Stomach smooth muscle (tissue), 2 donors: ENCODE data around the gene CLMP.

Experiments used
- H3K27ac ChIP-seq: one replicate; pipeline ENCODE4 v1.7.0; 2013; ENCODE audit warnings: mild to moderate bottlenecking, low read length, inconsistent platforms
- H3K27me3 ChIP-seq, 2 donors: one replicate each; pipeline ENCODE4 v1.7.0; 2013; ENCODE audit warnings: low read length in 2 of 2; ENCODE audit not compliant: insufficient read depth in 2 of 2, control insufficient read depth in 1 of 2
- H3K36me3 ChIP-seq, 2 donors: one replicate each; pipeline ENCODE4 v1.7.0; 2013; ENCODE audit warnings: low read length in 2 of 2; ENCODE audit not compliant: control insufficient read depth in 2 of 2, insufficient read depth in 2 of 2
- H3K4me1 ChIP-seq: one replicate; pipeline ENCODE4 v1.7.0; 2013; ENCODE audit warnings: low read length; ENCODE audit not compliant: control insufficient read depth, insufficient read depth
- H3K4me3 ChIP-seq, 2 donors: one replicate each; pipeline ENCODE4 v1.7.0; 2013; ENCODE audit warnings: low read length in 2 of 2
- H3K9ac ChIP-seq, 2 donors: one replicate each; pipeline ENCODE4 v1.7.0; 2013; ENCODE audit warnings: low read length in 2 of 2, mild to moderate bottlenecking in 1 of 2
- H3K9me3 ChIP-seq, 2 donors: one replicate each; pipeline ENCODE4 v1.7.0; 2013; ENCODE audit warnings: low read length in 2 of 2; ENCODE audit not compliant: control insufficient read depth in 2 of 2
- donor health status: healthy.
- donor health status: Pancreatic carcinoma.

Gene CLMP, protein sequence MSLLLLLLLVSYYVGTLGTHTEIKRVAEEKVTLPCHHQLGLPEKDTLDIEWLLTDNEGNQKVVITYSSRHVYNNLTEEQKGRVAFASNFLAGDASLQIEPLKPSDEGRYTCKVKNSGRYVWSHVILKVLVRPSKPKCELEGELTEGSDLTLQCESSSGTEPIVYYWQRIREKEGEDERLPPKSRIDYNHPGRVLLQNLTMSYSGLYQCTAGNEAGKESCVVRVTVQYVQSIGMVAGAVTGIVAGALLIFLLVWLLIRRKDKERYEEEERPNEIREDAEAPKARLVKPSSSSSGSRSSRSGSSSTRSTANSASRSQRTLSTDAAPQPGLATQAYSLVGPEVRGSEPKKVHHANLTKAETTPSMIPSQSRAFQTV

GRCh38 chr11:123195188-123196059 is at the start of gene CLMP:
Gene CLMP, minus strand, starts transcription at chr11:123195248. Its CDS starts 308 bp downstream, at chr11:123194940.
- H3K27ac ChIP-seq, result peak within 1 kb of the TSS; percentile 97

GRCh38 chr11:123241874-123242543 is 47.0 kb upstream of the CLMP start:
- Histone ChIP-seq H3K27me3 (no peaks in the 10 kb centered on the region), H3K36me3 (no peaks in the 10 kb centered on the region), H3K4me1 (peaks cover 13% of the 10 kb centered on the region), H3K9me3 (no peaks in the 10 kb centered on the region), H3K27ac (no peak overlapping the region), H3K9ac (no peak overlapping the region), H3K4me3 (no peak overlapping the region)

More at GRCh38 chr11:123195188-123196059, at the start of gene CLMP:
- peaks cover 0 to 4% of the 10 kb centered on the region in 2 donors for H3K36me3 ChIP-seq
- H3K9me3 ChIP-seq, result no peaks in the 10 kb centered on the region
- peak within 1 kb of the TSS; percentile 88 to 91 for H3K4me3 ChIP-seq
- H3K9ac ChIP-seq, result peak within 1 kb of the TSS; percentile 86 to 90
- no peaks in the 10 kb centered on the region for H3K27me3 ChIP-seq
- peaks cover 44% of the 10 kb centered on the region for H3K4me1 ChIP-seq

DNA sequence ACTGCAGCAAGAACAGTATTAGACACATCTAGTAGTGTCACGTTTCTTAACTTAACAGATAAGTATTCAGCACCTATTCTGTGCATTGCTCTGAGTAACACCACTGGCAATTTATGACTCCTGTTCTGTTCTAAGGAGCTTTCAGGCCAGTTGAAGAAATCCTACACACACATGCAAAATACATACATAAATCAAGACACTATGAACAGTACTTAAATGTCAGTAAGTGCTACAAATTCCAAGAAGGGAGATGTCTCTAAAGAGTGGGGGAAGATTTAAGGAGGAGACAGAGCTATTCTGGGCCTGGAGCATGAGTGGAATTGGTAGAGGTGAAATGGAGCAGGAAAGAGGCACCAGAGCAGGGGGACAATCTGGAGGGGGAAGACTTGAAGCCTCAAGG is 46.2 kb upstream of the CLMP start:
- no peaks in the 10 kb centered on the region for H3K9me3 ChIP-seq
- no peaks in the 10 kb centered on the region for H3K36me3 ChIP-seq
- no peak overlapping the region for H3K27ac ChIP-seq
- H3K4me3 ChIP-seq, result no peak overlapping the region
- no peak overlapping the region for H3K9ac ChIP-seq
- no peaks in the 10 kb centered on the region for H3K27me3 ChIP-seq
- peaks cover 11% of the 10 kb centered on the region for H3K4me1 ChIP-seq

DNA sequence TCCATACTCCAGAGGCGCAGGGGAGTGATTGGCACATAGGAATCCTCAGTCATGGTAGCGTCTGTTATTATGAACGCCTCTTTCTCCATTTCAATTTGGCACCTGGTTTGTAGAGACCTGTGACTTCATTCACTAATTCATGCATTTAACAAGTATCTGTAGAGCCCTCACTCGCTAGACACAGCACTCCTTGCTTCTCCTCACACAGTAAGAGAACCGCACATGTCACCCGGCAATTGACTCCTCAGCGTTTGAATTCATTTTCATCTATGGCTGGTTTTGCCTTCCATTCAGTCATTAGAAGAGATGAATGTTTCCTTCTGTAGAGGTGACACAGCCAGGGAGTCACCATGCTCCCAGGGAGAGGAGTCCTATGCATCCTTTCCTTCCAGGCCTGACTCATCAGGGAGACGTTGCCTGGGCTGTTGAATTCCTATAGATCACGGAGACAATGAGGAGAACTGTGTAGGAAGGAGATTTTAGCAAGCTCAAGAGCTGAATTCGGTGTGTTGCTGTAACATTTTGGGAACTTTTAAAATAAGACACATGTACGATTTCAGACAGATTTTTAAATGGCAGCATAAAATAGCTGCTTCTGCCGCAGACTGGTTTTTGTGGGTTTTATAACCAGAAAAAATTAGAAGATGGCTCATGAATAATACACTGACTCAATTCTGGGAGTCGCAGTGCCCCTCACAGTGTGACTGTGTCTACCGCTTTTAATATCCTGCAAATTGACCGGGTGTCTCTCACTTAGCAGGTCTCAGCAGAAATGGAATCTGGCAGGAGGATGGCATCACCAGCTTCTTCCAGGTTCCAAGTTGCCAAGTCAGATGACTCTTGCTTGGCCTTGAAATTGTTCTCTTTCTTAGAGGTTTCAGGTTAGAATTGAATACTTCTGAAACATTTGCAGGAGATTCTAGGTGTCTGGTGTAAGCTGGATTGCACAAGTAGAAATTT is 44.4 kb upstream of the CLMP start:
- Histone ChIP-seq H3K4me3 (no peak overlapping the region), H3K27ac (no peak overlapping the region), H3K9me3 (no peaks in the 10 kb centered on the region), H3K9ac (no peak overlapping the region), H3K36me3 (no peaks in the 10 kb centered on the region), H3K27me3 (no peaks in the 10 kb centered on the region), H3K4me1 (peaks cover 21% of the 10 kb centered on the region)

GRCh38 chr11:123238297-123238696 is 43.2 kb upstream of the CLMP start:
- H3K27me3 ChIP-seq, result no peaks in the 10 kb centered on the region
- no peaks in the 10 kb centered on the region for H3K9me3 ChIP-seq
- H3K27ac ChIP-seq, result peak overlapping the region; percentile 41
- no peaks in the 10 kb centered on the region for H3K36me3 ChIP-seq
- H3K4me1 ChIP-seq, result peaks cover 25% of the 10 kb centered on the region
- H3K9ac ChIP-seq, result no peak overlapping the region
- H3K4me3 ChIP-seq, result no peak overlapping the region

- Histone ChIP-seq H3K27ac (no peak overlapping the region), H3K27me3 (no peaks in the 10 kb centered on the region), H3K4me1 (peaks cover 29% of the 10 kb centered on the region), H3K9me3 (no peaks in the 10 kb centered on the region), H3K9ac (no peak overlapping the region), H3K4me3 (no peak overlapping the region), H3K36me3 (no peaks in the 10 kb centered on the region)
These were observed 41.8 kb upstream of the CLMP start for GRCh38 chr11:123236879-123237278.

DNA sequence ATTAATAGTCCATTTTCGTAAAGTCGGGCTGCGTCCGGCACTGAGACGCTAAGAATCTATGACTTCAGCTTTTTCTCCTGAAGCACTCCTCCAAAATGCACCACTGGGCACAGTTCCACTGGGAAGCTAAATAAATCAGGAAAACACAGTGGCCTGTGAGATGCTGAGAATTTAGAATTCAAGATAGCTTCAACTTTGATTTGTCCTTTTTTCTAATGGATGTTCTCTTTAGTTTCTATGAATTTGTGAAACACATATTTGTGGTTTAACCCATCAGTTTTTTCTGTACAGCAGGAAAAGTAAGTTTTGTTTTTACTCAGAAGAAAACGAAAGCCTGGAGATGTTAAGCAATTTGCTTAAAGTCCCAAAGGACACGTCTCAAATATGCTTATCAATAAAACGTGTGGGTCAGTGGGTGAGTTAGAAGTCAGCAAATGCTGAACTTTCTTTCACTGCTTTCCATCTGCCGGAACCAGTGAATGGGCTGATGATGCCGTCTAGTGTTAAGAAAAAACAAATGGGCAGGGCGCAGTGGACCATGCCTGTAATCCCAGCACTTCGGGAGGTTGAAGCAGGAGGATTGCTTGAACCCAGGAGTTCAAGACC is 40.7 kb upstream of the CLMP start:
- Histone ChIP-seq H3K9ac (peak overlapping the region; percentile 5 to 27), H3K4me1 (peaks cover 38% of the 10 kb centered on the region), H3K36me3 (no peaks in the 10 kb centered on the region), H3K4me3 (peak overlapping the region; percentile 10 to 41), H3K9me3 (no peaks in the 10 kb centered on the region), H3K27ac (peak overlapping the region; percentile 67), H3K27me3 (no peaks in the 10 kb centered on the region)

- no peaks in the 10 kb centered on the region for H3K27me3 ChIP-seq
- H3K4me1 ChIP-seq, result peaks cover 40% of the 10 kb centered on the region
- no peaks in the 10 kb centered on the region for H3K9me3 ChIP-seq
- peak overlapping the region in 1 of 2 donors; percentile 27 for H3K9ac ChIP-seq
- H3K4me3 ChIP-seq, result peak overlapping the region; percentile 10 to 41
- H3K36me3 ChIP-seq, result no peaks in the 10 kb centered on the region
- peak overlapping the region; percentile 67 for H3K27ac ChIP-seq
These were observed 40.1 kb upstream of the CLMP start for GRCh38 chr11:123235117-123235655.

DNA sequence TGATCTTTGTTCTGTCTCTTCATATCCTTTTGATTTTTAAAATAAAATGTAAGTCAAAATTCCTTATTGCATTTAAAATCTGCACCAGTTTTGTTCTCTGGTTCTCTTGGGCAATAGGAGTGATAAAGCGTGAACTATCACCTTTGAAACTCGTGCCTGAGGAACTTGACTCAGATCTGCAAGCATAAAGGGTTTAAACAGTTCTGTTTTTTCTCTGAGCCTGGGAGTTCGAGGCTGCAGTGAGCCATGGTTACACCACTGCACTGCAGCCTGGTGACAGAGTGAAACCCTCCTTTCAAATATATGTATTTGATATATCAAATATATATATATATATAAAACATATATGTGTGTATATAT is 38.9 kb upstream of the CLMP start:
- no peaks in the 10 kb centered on the region for H3K27me3 ChIP-seq
- H3K9me3 ChIP-seq, result no peaks in the 10 kb centered on the region
- H3K4me1 ChIP-seq, result peaks cover 41% of the 10 kb centered on the region
- no peak overlapping the region for H3K4me3 ChIP-seq
- no peaks in the 10 kb centered on the region for H3K36me3 ChIP-seq
- no peak overlapping the region for H3K9ac ChIP-seq
- peak overlapping the region; percentile 66 for H3K27ac ChIP-seq
